ENCODE measurements around the gene PCP2.

GRCh38 chr19:7665076-7665475, 31.6 kb upstream of the PCP2 start:
- no peak for TF ChIP-seq POLR2A (IDR thresholded peaks at IDR 0.05; ENCODE audit: low read depth, low read length)
- no peak for TF ChIP-seq POLR2AphosphoS5 (IDR thresholded peaks at IDR 0.05; ENCODE audit: low read depth, low read length)
- TF ChIP-seq TAF1 (IDR thresholded peaks at IDR 0.05; ENCODE audit: low read depth, low read length) = no peak
- TF ChIP-seq SPI1 (IDR thresholded peaks at IDR 0.05; ENCODE audit: low read depth, low read length) = no peak
- TF ChIP-seq POU2F2 (IDR thresholded peaks at IDR 0.05; ENCODE audit: low read depth, low read length) = no peak

Data from GM12891 (cell line).